CD4-positive, alpha-beta T cell treated with Interleukin-2 at 100 ng/mL for 4 hours (primary cell): ENCODE measurements around the gene ELOA.
"Not testable (repeated sequence)": the region's sequence is repeated elsewhere in the genome, so short reads cannot be mapped to it uniquely, and the experiment has no call there.

Experiments
- DNase-seq: peaks from one replicate; pipeline ENCODE4 v3.0.0-alpha.2; 2020; ENCODE audit warnings: low spot score

ELOA gene

DNA sequence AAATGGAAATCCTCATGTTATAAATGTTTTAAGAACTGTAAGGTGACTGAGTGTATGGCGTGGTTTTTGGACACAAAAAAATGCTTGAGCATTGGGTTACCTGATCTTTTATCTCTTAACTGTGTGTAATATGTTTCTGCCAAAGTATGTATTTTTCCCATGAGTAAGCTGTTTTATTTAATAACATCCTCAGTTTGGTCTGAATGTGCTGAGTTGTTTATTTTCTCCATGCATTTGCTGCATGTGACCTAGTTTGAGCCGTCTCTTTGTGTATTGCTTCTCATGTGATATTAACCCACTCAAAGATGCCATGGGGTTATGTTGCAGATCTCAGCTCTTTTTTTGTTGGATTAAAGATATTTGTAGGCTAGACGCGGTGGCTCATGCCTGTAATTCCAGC is 41.6 kb downstream of the ELOA start:
- no peak for DNase-seq

DNA sequence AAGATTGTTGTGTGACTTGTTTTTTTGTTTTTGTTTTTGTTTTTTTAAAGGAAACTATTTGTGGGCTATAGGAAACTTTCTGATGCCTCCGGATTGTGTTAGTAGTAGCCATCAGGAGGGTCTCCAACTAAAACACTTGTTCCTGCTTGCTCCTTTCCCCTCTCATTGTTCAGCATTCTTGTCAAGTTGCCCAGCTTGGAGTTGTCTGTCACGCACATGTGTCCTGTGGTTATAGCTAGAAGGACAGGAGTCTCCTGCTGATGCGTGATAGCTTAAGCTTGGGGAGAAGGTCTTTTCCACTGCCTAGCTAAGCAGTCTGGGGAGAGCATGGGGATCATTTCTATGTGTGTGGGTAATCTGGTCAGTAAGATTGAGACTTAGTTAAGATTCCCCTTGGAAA is 44.4 kb downstream of the ELOA start:
- DNase-seq: no peak

DNA sequence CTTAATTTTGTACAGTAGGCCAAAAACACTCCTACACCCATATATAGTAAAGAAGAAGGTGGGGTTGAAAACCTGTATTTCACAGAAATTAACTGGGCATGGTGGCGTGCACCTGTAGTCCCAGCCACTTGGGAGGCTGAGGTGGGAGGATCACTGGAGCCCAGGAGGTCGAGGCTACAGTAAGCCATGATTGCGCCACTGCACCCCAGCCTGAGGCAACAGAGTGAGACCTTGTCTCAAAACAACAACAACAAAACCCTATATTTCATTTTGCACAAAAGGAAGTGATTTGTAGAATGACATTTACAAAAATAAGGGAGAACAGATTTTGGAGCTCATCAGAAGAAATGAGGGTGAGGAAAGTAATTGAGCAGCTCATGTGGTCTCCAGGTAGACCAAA is 45.4 kb downstream of the ELOA start:
- no peak for DNase-seq

DNA sequence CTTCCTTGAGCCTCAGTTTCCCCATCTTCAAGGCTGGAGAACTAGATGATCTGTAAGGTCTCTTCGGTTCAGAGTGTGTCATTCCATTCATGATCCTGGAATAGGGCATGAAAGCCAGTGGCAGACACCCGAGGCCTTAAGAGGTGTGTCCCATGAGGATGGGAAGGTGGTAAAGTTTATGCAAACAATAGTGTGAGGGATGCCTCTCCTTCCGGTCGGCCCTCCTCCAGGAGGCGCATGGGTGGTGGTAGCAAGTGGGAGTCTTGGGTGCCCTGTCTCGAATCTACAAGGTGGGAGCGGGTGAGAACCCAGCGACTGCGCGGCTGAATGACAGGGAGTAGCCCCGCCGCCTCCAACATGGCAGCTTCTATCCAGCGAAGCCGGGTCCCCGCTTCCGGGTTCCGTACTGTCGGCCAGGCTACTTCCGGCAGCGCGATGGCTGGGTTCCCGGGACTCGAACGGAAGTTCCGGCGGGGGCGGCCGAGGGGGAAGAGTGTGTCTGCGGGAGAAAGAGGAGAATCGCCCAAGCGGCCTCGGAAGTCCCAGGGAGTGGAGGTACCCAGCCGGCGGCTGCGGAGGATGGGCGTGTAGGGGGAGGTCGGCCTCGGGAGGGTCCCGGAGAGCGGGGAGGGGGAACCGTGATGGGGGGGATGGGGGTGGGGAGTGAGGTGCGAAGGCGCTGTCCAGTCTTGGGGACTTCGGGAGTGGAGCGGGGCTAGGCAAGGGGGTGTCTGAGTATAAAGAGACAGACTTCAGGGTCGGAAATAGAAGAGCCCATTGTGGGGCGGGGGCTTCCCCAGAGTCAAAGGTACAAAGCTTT is 47.6 kb downstream of the ELOA start, which contains the start of gene LYPLA2:
Gene LYPLA2 (plus strand): TSS at position 450 of the 820 bp plus-strand sequence. CDS start 1,538 bp downstream, outside the sequence.
- peak; percentile 86 for DNase-seq

DNA sequence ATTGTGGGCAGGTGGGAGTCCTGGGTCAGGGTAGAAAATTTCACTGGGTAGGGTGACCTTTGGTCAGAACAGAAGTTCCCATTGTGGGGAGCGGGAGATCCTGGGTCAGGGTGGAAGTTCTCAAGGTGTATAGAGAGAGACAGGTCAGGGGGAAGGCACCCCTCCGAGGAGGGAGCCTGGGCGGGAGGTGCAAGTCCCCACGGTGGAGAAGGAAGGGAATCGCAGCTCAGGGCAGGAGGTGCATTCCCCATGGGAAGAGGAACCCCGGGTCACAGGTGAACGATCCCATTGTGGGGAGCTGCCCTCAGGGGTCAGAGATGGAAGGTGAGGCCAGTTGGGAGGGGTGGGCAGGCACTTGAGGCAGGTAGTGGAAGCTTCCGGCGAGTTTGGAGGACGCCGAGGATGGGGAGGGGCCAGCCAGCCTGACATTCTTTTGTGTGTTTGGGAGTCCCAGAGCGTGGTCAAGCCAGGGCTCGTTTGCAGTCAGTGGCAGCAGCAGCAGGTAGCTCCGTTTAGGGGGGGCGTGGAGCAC is 48.3 kb downstream of the ELOA start:
- peak; percentile 22 for DNase-seq

DNA sequence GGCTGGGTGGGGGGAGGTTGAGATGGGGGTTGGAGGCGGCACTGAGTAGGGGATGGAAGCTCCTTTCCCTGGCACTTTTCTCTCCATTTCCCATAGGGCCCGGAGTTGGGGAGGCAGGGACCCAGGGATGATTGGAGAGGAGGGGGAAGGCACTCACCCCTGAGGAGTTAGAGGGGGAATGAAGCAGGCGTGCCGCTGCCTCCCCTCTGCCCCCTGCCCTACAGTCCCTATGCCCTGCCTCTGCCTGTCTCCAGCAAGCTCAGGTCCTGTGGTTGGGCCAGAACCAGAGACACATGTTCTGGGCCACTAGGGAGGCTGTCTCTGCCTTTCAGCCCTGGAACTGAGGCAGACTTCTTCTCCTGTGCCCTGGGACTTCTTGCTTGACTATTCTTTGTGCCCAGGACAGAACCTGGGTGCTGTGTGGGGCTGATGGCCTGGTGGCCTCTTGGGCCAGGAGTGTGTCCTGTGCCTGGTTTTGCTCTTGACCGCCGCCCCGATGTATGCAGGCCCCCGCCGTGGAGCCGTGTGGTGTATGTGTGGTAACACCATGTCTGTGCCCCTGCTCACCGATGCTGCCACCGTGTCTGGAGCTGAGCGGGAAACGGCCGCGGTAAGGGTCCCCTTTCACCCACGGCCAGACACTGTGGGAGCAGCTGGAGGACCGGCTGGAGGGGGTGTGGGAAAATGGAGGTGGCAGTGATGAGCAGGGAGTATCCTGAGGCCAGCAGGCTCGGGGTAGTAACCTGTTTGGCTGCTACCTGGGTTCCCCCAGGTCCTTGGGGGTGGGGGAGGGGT is 49.1 kb downstream of the ELOA start:
- DNase-seq: no peak

DNA sequence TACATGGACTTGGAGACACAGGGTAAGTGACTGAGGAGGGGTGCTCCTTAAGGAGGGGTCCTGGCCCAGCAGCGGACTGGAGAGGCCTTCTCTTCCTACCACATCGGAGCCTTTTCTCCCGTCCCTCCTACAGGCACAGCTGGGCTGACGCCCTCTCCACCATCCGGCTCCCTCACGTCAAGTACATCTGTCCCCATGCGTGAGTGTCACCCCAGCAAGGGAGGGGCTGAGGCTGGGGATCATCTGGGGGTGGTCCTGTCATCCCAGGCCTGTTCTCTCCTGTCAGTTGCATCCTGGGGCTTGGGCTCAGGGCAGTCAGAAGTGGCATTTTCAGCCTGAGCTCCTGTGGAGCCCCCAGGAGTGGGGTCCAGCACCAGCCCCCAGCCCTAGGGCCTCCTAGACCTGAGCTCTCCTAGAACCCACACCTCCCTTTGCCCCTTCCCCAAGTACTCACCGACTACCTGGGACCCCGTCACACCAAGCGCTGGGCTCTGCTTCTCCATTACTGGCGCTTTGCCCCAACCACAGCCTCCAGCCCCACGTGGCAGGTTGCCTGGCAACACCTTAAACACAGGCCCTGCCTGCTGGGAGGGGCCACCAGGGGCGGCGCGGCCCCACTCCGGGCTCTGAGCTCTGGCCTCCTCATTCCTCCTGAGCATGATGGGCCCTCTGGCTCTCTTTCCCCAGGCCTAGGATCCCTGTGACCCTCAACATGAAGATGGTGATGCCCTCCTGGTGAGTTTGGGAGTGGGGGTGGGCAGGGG is 49.9 kb downstream of the ELOA start:
- peak; percentile 63 for DNase-seq

DNA sequence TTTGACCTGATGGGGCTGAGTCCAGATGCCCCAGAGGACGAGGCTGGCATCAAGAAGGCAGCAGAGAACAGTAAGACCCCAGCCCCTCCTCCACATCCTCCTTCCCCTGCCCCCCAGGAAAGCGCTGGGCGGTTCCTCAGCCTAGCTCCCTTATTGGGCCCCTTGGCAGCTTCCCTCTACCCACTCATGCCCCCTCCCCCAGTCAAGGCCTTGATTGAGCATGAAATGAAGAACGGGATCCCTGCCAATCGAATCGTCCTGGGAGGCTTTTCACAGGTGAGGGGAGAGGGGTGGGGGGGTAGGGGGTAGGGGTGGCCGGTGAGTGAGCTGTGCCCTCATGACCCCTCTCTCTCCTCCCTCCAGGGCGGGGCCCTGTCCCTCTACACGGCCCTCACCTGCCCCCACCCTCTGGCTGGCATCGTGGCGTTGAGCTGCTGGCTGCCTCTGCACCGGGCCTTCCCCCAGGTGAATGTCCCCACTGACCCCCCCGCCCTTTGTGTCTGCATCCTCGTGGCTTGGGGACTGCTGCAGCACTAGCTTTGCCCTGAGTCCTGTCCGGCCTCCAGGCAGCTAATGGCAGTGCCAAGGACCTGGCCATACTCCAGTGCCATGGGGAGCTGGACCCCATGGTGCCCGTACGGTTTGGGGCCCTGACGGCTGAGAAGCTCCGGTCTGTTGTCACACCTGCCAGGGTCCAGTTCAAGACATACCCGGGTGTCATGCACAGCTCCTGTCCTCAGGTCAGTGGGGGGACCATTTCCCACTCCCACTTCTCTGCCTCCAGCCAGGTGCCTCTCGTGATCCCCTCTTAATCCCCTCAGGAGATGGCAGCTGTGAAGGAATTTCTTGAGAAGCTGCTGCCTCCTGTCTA is 50.8 kb downstream of the ELOA start:
- no peak for DNase-seq

DNA sequence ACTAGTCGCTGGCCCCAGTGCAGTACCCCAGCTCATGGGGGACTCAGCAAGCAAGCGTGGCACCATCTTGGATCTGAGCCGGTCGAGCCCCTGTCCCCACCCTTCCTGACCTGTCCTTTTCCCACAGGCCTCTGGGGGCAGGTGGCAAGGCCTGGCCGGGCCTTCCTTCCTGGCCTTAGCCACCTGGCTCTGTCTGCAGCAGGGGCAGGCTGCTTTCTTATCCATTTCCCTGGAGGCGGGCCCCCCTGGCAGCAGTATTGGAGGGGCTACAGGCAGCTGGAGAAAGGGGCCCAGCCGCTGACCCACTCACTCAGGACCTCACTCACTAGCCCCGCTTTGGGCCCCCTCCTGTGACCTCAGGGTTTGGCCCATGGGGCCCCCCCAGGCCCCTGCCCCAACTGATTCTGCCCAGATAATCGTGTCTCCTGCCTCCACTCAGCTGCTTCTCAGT is 51.5 kb downstream of the ELOA start:
- DNase-seq: not testable (repeated sequence)

DNA sequence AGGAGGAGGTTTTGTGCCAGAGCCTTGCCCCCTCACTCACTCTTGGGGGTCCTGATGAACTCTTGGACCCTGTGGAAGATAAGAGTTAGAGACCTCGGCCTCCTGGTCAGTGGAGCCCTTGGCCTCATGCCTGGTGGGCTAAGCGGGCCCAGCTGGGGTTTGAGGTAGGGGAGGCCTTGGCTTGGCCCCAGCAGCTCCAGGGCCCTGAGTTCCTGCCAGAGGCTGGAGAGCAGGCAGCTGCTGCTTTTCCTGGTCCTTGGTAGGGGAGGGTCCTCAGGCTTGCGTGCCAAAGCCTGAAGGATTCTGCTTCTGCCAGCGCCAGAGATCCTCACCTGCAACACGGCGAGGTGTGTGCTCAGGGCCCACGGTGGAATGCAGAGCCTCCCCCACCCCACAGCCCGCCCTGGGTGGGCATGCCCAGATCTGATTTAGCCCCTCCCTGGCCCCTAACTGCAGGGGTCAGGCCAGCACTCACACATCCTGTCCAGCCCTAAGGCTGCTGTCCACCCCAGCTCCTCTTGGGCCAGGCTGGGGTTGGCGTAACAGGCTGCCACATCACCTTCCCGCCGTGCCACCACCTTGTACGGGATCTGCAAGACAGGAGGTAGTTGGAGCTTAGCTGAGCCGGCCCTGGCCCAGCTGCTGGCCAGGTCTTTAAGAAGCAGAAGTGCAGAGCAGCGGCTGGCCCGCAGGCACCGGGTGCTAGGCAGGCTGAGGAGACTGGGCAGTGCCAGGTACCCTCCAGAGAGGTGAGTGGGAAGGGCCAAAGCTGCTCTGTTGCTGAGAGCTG is 52.6 kb downstream of the ELOA start:
- DNase-seq: no peak

DNA sequence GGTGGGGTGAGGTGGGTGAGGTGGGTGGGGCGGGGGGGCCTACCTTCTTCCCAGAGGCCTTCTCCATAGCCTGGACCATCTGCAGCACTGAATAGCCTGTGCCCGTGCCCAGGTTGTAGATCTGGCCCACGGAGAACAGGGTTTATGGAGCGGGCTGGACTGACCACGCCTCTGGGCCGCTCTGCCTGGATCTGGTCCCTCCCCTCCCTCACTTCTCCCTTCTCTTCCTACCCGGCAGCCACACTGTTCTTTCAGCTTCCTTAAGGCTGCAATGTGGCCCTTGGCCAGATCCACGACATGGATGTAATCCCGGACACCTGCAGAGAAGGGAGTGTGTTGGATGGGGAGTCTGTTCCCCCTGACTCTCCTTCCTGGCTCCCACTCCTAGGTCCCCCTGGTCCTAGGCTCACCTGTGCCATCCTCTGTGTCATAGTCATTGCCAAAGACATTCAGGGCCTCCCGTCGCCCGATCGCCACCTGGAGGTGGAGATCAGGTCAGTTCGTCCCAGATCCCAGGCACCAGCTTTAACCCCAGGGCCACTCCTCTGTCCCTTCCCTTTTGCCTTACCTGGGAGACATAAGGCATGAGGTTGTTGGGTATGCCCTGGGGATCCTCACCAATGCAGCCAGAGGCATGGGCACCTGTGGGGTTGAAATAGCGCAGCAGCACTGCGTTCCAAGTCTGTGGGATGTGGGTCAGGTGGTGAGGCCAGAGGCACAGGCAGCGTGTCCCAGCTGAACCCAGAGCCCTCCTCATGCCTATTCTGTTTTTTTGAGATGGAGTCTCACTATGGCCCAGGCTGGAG is 53.4 kb downstream of the ELOA start:
- DNase-seq: no peak

DNA sequence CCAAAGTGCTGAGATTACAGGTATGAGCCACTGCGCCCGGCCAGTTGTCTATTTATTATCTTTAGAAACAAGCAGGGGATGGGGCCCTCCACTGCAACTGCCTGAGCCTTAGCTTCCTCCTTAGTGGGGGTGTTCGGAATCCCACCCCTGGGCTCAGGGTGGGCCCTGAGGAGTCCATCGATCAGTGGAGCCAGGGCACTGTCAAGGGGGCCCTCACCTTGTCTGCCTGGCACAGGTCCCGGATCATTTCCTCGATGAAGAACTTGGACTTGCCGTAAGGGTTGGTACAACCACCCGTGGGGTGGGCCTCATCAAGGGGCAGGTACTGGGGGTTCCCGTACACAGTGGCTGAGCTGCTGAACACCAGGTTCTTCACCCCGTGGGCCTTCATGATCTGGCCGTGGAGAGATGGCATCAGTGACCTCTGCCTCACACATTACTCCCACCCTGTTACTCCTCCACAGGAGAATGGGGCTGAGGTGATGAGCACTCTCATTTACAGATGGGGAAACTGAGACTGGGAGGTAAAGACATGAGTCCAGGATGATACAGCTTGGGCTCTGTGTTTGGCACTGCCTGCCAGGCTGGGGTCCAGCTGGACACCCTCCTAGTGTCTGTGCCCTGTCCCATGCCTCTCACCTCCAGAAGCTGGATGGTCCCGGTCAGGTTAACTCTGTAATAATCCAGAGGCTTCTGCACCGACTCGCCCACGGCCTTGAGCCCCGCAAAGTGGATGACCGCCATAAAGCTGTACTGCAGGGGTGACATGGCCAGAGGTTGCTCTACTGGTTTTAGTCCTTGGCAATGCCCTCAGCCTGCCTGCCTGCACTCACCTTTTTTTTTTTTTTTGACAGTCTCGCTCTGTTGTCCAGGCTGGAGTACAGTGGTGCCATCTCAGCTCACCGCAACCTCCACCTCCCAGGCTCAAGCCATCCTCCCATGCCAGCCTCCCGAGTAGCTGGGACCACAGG is 54.5 kb downstream of the ELOA start:
- no peak for DNase-seq

DNA sequence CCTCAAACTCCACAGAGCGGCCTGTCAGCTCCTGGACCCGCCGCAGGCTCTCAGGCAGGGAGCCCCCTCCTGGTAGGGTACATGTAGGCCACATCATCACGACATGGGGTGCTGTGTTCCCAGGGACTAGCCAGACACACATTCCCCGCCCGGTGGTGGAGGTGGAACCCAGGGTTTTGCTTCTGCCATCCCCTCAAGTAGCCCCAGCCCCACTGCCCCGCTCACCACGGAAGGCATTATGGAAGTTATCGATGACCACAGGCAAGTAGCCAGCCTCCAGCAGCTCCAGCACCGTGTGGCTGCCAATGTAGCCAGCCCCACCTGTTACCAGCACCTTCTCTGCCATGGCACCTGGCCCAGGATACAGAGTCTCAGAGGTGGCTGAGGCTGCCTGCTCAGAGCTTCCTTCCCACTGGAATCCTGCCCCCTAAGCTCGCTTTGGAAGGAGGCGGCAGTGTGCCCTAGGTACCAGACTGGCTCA is 55.4 kb downstream of the ELOA start:
- no peak for DNase-seq

DNA sequence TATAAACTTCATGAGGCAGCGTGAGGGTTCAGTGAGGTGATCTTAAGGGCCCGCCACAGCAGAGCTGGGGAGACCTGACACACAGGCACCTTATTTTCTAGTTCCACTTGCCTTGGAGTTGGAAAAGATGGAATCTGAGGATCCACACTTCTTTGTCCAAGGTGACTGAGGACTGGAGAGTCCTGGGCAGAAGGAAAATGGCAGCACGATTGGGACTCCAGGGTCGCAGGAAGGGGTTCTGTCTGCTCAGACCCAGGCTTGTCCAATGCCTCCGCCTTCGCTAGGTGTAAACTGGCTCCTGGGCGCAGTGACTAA is 55.9 kb downstream of the ELOA start:
- no peak for DNase-seq

DNA sequence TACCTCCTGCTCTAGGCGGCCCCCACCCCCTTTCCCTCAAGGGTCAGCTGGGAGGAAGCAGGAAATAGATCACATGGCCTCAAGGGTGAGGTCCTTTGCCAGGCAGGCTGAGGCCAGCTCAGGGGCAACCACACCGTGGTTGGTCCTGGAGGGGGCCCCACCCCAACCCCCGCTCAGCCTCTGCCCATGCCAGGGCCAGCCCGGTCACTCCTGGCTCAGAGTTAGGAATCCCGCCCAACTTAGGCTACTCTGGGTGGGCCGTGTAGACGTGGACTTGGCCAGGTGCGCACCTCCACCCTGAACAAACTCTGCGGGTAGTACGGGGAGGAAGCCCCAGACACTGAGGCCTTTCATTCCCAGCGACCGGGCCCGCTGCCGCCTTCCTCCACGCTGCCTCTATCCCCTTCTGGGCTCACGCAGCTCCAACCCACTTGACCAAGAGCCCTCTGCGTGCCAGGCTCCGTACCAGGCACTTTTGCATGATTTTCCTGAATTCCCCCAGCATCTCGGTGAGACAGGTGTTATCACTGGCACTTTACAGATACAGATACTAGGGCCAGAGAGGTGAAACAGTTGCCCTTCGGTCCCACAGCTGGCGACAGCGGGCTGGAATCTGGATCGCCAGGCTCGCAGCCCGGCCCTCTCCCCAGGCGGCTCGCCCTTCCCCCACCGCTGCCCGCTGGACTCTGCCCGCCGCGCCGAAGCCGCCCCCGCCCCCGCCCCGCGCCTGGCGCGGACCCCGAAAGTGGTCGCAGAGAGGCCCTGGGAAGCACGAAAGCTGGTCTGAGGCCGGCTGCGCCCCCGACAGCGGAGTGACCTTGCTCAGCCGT is 56.5 kb downstream of the ELOA start:
- peak; percentile 41 for DNase-seq

DNA sequence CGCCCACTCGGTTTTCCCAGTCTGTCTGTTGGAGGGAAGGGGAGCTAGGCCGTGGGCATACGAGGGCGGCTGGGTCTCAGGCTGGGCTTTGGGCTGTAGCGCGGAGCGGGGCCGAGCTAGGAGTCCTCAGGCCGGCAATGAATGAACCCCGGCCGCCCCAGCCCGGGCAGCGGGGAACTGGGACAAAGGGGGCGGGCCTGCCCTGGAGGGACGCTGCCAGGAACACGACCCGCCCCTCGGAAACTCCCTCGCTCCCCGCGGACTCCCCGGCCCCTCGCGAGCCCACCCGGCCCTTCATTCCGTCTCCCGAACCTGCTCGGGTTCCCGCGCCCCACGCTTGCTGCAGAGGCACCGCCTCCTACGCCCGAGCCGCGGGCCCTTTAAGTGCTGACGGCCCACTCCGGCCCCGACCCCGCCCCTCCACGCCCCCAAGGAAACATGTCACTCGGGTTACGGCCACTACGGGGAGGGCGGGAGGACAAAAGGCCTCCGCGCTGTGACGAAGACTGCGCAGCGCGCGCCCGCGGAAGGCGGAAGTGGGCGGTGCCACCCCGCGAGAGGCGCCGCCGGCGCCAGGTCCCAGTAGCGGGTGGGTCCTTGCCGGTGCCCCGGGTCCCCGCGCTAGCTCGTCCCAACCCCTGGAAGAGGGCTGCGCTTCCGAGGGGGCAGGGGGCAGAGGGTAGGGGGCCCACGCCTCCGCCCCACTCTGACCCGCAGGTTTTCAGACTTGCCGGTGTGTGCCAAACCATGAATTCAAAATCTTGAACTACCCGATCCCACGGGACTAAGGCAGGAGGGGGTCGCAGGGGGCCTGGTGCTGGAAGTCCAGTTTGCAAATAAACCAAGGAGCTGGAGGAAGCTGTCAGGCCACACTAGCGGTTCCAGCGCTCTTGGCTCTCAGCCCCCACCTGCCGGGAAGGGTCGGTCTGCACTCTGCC is 57.4 kb downstream of the ELOA start, which contains the start of gene GALE:
Gene GALE (minus strand): TSS at position 355 of the 938 bp plus-strand sequence. CDS start 1,747 bp downstream, outside the sequence.
- peak; percentile 97 for DNase-seq
